ENCODE data around the gene ADH7. TPM values are rescaled to one million over a fixed set of nuclear protein-coding genes. Genes with fewer than 3 reads are reported as not detected.

Gene ADH7
- total RNA-seq = not detected in 2 replicates

GRCh38 chr4:99435154-99435553 is at the start of gene ADH7:
Gene ADH7, minus strand, starts transcription at chr4:99435342. Its CDS starts 109 bp downstream, at chr4:99435233.
- intact Hi-C loops (cut with micrococcal nuclease) = no loop called here

GRCh38 chr4:99483636-99484035 is 48.5 kb upstream of the ADH7 start:
- intact Hi-C loops (cut with micrococcal nuclease) = no loop called here

GRCh38 chr4:99473131-99473530 is 38.0 kb upstream of the ADH7 start:
- intact Hi-C loops (cut with micrococcal nuclease) = no loop called here

GRCh38 chr4:99471896-99472295 is 36.8 kb upstream of the ADH7 start:
- intact Hi-C loops (cut with micrococcal nuclease) = no loop called here

GRCh38 chr4:99471349-99471748 is 36.2 kb upstream of the ADH7 start:
- intact Hi-C loops (cut with micrococcal nuclease) = no loop called here

- intact Hi-C loops (cut with micrococcal nuclease) = no loop called here
These were observed 33.7 kb upstream of the ADH7 start for GRCh38 chr4:99468889-99469288.

- intact Hi-C loops (cut with micrococcal nuclease) = no loop called here
These were observed 32.7 kb upstream of the ADH7 start for GRCh38 chr4:99467887-99468286.

- intact Hi-C loops (cut with micrococcal nuclease) = loop anchor here (1.0 to 5.0 kb wide), 3 partner anchors 344 to 469 kb away; partner anchors contain the start of gene METAP1
These were observed 28.4 kb upstream of the ADH7 start for GRCh38 chr4:99463566-99463965.

GRCh38 chr4:99462875-99463464 is 27.8 kb upstream of the ADH7 start:
- intact Hi-C loops (cut with micrococcal nuclease) = loop anchor here (1.0 to 5.0 kb wide), 3 partner anchors 344 to 468 kb away; partner anchors contain the start of gene METAP1

- intact Hi-C loops (cut with micrococcal nuclease) = loop anchor here (2.0 to 5.0 kb wide), 2 partner anchors 345 to 467 kb away; partner anchors contain the start of gene METAP1
These were observed 26.7 kb upstream of the ADH7 start for GRCh38 chr4:99461623-99462401.

- intact Hi-C loops (cut with micrococcal nuclease) = loop anchor here (5.0 kb wide), 1 partner anchor 348 kb away; no protein-coding TSS in a partner anchor
These were observed 24.5 kb upstream of the ADH7 start for GRCh38 chr4:99459546-99460042.

GRCh38 chr4:99458911-99459447 is 23.8 kb upstream of the ADH7 start:
- intact Hi-C loops (cut with micrococcal nuclease) = no loop called here

GRCh38 chr4:99457676-99458075 is 22.5 kb upstream of the ADH7 start:
- intact Hi-C loops (cut with micrococcal nuclease) = no loop called here

- intact Hi-C loops (cut with micrococcal nuclease) = no loop called here
These were observed 22.1 kb upstream of the ADH7 start for GRCh38 chr4:99457270-99457669.

- intact Hi-C loops (cut with micrococcal nuclease) = no loop called here
These were observed 12.4 kb upstream of the ADH7 start for GRCh38 chr4:99447513-99447912.

- intact Hi-C loops (cut with micrococcal nuclease) = no loop called here
These were observed 11.9 kb upstream of the ADH7 start for GRCh38 chr4:99447079-99447478.

GRCh38 chr4:99438405-99438780 is 3.3 kb upstream of the ADH7 start:
- intact Hi-C loops (cut with micrococcal nuclease) = no loop called here

GRCh38 chr4:99437723-99438404 is 2.7 kb upstream of the ADH7 start:
- intact Hi-C loops (cut with micrococcal nuclease) = no loop called here

- intact Hi-C loops (cut with micrococcal nuclease) = no loop called here
These were observed 2.0 kb upstream of the ADH7 start for GRCh38 chr4:99436976-99437722.

- intact Hi-C loops (cut with micrococcal nuclease) = no loop called here
These were observed 1.3 kb upstream of the ADH7 start for GRCh38 chr4:99436462-99436861.

GRCh38 chr4:99430106-99430505 is 5.0 kb downstream of the ADH7 start:
- intact Hi-C loops (cut with micrococcal nuclease) = no loop called here
